ENCODE measurements around the gene SCGB3A2.

The SCGB3A2 gene

DNA sequence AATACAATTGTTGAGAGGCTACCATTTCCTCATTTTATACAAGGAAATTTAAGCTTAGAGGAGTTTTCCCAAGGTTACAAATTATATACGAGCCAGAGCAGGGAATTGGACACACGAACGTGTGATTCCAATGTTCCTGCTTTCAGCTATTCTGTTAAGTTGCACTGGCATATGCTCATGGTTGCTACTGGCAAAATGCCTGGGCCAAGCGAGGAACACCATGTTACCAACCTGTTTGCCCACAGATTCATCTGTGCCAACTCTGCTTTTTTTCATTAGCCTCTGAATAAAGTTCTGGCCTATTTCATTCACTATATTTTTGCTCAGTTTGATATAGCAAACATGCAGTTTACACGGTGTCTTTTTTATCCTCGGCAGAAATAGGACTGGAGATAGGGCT is 32.9 kb downstream of the SCGB3A2 start:
- DNase-seq, result no peak

DNA sequence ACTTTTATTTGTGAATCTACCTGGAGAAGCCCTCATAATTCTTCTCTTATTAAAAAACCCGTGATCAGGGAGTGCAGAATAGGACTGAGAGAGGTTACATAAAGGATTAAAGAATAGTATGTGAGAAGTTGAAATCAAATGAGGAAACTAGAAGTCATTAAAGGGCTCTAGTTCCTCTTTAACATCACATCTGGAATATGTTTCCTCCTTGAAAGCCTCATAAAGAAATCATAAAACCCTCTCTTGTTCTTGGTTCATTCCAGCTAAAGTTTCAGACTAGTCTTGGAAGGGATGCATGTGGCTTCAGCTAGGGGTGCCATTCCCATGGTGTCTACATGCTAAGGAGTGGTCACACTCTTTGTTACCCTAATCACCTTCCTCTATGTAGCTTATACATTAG is 33.5 kb downstream of the SCGB3A2 start:
- no peak for DNase-seq

DNA sequence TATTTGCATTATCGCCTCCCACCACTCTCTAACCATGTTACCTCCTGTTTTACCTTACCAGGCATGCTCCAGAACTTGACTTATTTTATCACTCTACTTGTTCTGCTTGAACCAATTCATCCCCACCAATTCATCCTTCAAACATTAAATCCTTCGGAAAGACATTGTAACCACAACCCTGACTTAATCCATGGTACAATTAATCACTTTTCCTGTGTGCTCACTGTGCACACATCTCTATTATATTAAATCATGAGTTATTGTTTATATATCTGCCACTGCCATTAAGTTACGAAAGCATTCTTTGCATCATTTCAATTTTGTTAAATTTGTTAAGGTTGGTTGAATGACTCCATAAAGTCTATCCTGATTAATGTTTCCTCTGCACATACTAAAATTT is 35.3 kb downstream of the SCGB3A2 start:
- no peak for DNase-seq

DNA sequence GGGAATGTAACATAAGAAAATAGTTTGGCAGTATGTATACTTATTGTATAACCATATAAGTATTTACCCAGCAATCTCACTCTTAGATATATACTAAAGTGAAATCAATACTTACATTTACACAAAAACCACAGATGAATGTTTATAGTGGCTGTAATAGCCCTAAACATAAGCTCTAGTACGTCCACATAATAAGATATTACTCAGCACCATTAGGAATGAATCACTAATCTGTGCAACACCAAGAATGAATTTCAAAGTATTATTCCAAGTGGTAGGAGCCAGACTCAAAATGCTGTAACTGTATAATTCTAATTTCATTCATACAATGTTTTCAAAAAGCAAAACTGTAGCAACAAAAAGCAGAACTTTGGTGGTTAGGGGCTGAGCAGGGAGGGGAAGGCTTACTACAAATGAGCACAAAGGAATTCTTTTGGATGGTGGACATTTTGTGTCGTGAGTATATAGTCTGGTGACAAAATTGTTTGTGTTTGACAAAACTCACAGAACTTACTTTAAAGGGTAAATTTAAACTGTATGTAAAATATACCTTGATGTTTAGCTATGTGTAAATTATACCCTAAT is 39.7 kb downstream of the SCGB3A2 start:
- no peak for DNase-seq

DNA sequence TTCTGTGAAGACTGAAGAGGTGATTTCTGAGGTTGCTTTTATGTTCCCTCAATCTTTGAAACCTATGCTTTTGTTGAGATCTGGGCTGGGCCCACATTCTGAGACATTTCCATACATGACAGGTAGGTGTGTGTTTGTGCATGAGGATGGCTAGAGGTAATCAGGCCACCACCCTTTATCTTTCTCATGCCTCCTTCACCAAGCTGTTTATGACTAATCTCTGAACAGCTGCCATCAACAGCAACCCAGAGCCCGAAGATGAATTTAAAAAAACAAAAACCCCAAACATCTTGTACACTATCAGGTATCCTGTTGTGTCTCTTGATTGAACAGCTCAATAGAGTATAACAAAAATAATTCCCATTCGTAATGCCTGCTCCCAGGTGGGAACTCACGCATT is 40.4 kb downstream of the SCGB3A2 start:
- DNase-seq, result no peak

DNA sequence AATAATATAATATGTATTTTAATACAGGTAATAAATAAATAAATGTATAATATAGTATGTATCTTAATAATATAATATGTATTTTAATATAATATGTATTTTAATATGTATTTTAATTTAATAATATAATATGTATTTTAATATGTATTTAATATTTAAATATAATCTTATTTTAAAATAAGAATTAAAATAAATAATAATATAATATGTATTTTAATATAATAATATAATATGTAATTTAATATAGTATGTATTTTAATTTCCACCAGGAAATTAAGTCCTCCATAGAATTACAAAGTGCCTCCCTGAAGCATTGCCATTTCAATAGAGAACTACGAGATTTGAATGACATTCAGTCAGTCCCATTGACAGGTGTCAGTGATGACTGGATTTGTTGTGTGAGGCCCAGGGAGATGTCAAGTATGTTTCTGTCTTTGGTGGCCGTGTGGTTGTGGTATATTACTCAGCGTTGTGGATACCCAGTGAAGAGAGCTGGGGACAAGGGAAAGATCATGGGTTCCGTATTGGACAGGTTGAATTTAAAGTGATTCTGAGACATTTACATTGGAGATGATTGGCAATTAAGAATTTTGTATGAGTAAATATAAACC is 42.0 kb downstream of the SCGB3A2 start:
- no peak for DNase-seq

DNA sequence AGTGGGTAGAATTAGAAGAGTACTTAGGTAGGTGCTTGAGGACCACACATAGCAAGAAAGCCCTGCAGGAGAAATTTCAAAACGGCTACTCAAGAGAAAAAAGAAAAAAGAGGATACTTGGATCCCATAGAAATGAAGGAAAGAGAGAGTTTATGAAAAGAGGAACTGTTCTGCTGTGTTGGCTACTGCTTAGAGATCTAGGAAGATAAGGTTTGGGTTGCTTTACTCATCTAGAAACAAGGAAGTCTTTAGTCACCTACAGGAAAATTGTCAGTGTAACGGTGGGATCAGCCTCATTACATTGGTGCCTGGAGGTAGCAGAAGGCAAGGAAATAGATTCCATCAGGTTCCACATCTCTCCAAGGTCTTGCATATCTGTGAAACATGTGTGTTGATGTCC is 42.6 kb downstream of the SCGB3A2 start:
- no peak for DNase-seq

DNA sequence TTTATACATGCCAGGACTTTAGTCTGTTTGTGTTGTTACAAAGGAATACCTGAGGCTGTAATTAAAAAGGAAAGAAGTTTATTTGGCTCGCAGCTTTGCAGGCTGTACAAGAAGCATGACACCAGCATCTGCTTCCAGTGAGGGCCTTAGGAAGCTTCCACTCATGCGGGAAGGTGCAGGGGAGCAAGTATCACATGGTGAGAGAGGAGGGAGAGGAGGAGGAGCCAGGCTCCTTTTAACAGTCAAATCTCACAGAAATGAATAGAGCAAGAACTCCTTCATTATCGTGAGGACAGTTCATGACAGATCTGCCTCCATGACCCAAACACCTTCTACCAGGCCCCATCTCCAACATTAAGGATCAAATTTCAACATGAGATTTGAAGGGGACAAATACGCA is 46.5 kb downstream of the SCGB3A2 start:
- no peak for DNase-seq

DNA sequence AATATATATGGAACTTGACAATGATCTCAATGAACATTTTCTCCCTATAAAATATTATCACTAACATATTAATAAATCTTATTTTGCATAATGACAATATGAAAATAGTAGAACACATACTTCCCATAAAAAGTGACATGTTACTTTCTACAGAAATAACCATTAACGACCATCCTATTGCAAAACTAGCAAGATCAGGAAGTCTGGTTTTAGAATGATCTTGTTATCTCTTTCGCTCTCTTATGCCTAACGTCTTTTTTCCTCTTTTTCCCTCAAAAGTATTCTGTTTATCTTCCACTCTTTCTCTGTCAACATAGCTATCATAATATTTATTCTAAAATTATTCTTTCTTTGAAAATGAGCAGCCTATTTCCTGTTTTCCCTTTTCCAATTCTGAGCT is 49.4 kb downstream of the SCGB3A2 start:
- no peak for DNase-seq

DNA sequence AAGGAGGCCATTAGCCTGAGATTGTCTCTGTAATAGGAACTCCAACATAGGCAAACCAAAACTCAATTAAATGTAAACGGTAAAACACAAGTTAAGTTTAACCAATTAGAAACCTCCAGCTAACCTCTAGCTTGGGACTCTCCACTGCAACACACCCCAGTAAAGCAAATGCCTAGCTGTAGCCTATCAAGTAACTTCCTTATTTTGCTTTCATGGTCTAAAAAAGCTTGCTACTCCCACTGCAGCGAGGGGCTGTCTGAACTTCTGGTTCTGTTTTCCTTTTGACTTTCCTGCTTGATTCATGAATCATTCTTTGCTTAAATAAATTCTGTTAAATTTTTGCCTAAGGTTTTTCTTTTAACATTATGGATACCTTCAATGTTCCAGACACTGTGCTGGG is 52.3 kb downstream of the SCGB3A2 start:
- DNase-seq, result no peak

All from amniotic stem cell (primary cell).